ENCODE results near the gene NDST3.

The NDST3 gene

GRCh38 chr4:118034053-118034785 is at the start of gene NDST3:
TSS of gene NDST3 (plus strand) at chr4:118034486. CDS start at chr4:118053911, 19,425 bp downstream.
- in situ Hi-C loops (cut with MboI; ENCODE audit: low sequenced_read_pairs), result no loop called here

GRCh38 chr4:117986321-117986720 is 48.0 kb upstream of the NDST3 start:
- in situ Hi-C loops (cut with MboI; ENCODE audit: low sequenced_read_pairs), result no loop called here

- in situ Hi-C loops (cut with MboI; ENCODE audit: low sequenced_read_pairs), result no loop called here
Measured at GRCh38 chr4:117987464-117987863, 46.8 kb upstream of the NDST3 start.

- in situ Hi-C loops (cut with MboI; ENCODE audit: low sequenced_read_pairs), result no loop called here
Measured at GRCh38 chr4:117996891-117997290, 37.4 kb upstream of the NDST3 start.

- in situ Hi-C loops (cut with MboI; ENCODE audit: low sequenced_read_pairs), result no loop called here
Measured at GRCh38 chr4:118004088-118004487, 30.2 kb upstream of the NDST3 start.

GRCh38 chr4:118005883-118006282 is 28.4 kb upstream of the NDST3 start:
- in situ Hi-C loops (cut with MboI; ENCODE audit: low sequenced_read_pairs), result no loop called here

GRCh38 chr4:118012142-118012541 is 22.1 kb upstream of the NDST3 start:
- in situ Hi-C loops (cut with MboI; ENCODE audit: low sequenced_read_pairs), result no loop called here

- in situ Hi-C loops (cut with MboI; ENCODE audit: low sequenced_read_pairs), result no loop called here
Measured at GRCh38 chr4:118014831-118015230, 19.5 kb upstream of the NDST3 start.

GRCh38 chr4:118018381-118019145 is 15.7 kb upstream of the NDST3 start:
- in situ Hi-C loops (cut with MboI; ENCODE audit: low sequenced_read_pairs), result no loop called here

GRCh38 chr4:118026806-118027205 is 7.5 kb upstream of the NDST3 start:
- in situ Hi-C loops (cut with MboI; ENCODE audit: low sequenced_read_pairs), result no loop called here

- in situ Hi-C loops (cut with MboI; ENCODE audit: low sequenced_read_pairs), result no loop called here
Measured at GRCh38 chr4:118029224-118029623, 5.1 kb upstream of the NDST3 start.

GRCh38 chr4:118032691-118033090 is 1.6 kb upstream of the NDST3 start:
- in situ Hi-C loops (cut with MboI; ENCODE audit: low sequenced_read_pairs), result no loop called here

- in situ Hi-C loops (cut with MboI; ENCODE audit: low sequenced_read_pairs), result no loop called here
Measured at GRCh38 chr4:118033148-118034052, 886 bp upstream of the NDST3 start.

GRCh38 chr4:118035309-118035708 is 1.0 kb downstream of the NDST3 start:
- in situ Hi-C loops (cut with MboI; ENCODE audit: low sequenced_read_pairs), result no loop called here

GRCh38 chr4:118036336-118036735 is 2.0 kb downstream of the NDST3 start:
- in situ Hi-C loops (cut with MboI; ENCODE audit: low sequenced_read_pairs), result no loop called here

- in situ Hi-C loops (cut with MboI; ENCODE audit: low sequenced_read_pairs), result no loop called here
Measured at GRCh38 chr4:118037955-118038354, 3.7 kb downstream of the NDST3 start.

- in situ Hi-C loops (cut with MboI; ENCODE audit: low sequenced_read_pairs), result no loop called here
Measured at GRCh38 chr4:118046323-118046722, 12.0 kb downstream of the NDST3 start.

- in situ Hi-C loops (cut with MboI; ENCODE audit: low sequenced_read_pairs), result no loop called here
Measured at GRCh38 chr4:118047043-118047442, 12.8 kb downstream of the NDST3 start.

GRCh38 chr4:118058955-118059354 is 24.7 kb downstream of the NDST3 start:
- in situ Hi-C loops (cut with MboI; ENCODE audit: low sequenced_read_pairs), result no loop called here

GRCh38 chr4:118059397-118059796 is 25.1 kb downstream of the NDST3 start:
- in situ Hi-C loops (cut with MboI; ENCODE audit: low sequenced_read_pairs), result no loop called here
